Testis (tissue), 3 donors: ENCODE data around the gene FOXD2. TPM values are rescaled to one million over a fixed set of nuclear protein-coding genes. Genes with fewer than 3 reads are reported as not detected.

Experiments used
- DNase-seq: peaks from one replicate; pipeline ENCODE4 v3.0.0-alpha.2; 2019
- H3K27ac ChIP-seq, 2 donors: fragments of 200-600 bp; sonication (generic); one replicate each; pipeline ENCODE4 v1.5.1; 2019
- H3K27me3 ChIP-seq: fragments of 200-600 bp; sonication (generic); one replicate; pipeline ENCODE4 v1.5.1; 2019
- H3K36me3 ChIP-seq: fragments of 200-600 bp; sonication (generic); one replicate; pipeline ENCODE4 v1.5.1; 2017; ENCODE audit warnings: low read depth; ENCODE audit errors: missing control alignments
- H3K4me1 ChIP-seq: fragments of 200-600 bp; sonication (generic); one replicate; pipeline ENCODE4 v1.5.1; 2019
- H3K4me3 ChIP-seq, 2 donors: fragments of 200-600 bp; sonication (generic); one replicate each; pipeline ENCODE4 v1.5.1; 2017 to 2019
- H3K9me3 ChIP-seq: fragments of 200-600 bp; sonication (generic); one replicate; pipeline ENCODE4 v1.5.1; 2017
- POLR2A ChIP-seq: fragments of 450-650 bp; IDR thresholded peaks from one replicate; pipeline ENCODE4 v1.6.1; 2017; ENCODE audit warnings: antibody characterized with exemption, mild to moderate bottlenecking, moderate library complexity
- WGBS, 2 donors: methylation state at CpG; one replicate each; pipeline ENCODE4 v1.1.5; 2018; 5-methylcytosine and 5-hydroxymethylcytosine counted together
- intact Hi-C: fragments of 100-400 bp; cut with DNase I; formaldehyde crosslinking; loops from one replicate; pipeline ENCODE4 v1.15.1; 2023; ENCODE audit warnings: low total_unique reads
- polyA plus RNA-seq: library from polyadenylated mRNA; stranded (reverse); fragments of 350-450 nt; fragmentation: Illumina TruSeq; extraction: RNeasy Lipid Tissue Mini Kit (QIAGEN cat#74804); gene quantifications from one replicate; pipeline ENCODE4 v1.2.3, GENCODE V29; 2014; ENCODE audit warnings: low read depth, low replicate concordance; ENCODE audit not compliant: insufficient read depth
- total RNA-seq, 2 donors: library from RNA; depleted of rRNA; stranded (reverse); fragments of >200 nt; gene quantifications; one replicate each; pipeline ENCODE4 v1.2.3, GENCODE V29; 2016
- TF ChIP-seq, protein P1 (sequence below), 3 experiments: fragments of 450-650 bp in 2 of 3; fragments of 200-600 bp in 1 of 3; sonication (generic) in 1 of 3; IDR thresholded peaks; one replicate each; pipeline ENCODE4 v1.5.1; 2016 to 2019; ENCODE audit warnings: antibody characterized with exemption in 3 of 3, mild to moderate bottlenecking in 2 of 3, moderate library complexity in 1 of 3

FOXD2 gene
- total and polyA plus RNA-seq, 3 donors from 2014 or later, result 0.26 to 1.3 (median 0.99) TPM

DNA sequence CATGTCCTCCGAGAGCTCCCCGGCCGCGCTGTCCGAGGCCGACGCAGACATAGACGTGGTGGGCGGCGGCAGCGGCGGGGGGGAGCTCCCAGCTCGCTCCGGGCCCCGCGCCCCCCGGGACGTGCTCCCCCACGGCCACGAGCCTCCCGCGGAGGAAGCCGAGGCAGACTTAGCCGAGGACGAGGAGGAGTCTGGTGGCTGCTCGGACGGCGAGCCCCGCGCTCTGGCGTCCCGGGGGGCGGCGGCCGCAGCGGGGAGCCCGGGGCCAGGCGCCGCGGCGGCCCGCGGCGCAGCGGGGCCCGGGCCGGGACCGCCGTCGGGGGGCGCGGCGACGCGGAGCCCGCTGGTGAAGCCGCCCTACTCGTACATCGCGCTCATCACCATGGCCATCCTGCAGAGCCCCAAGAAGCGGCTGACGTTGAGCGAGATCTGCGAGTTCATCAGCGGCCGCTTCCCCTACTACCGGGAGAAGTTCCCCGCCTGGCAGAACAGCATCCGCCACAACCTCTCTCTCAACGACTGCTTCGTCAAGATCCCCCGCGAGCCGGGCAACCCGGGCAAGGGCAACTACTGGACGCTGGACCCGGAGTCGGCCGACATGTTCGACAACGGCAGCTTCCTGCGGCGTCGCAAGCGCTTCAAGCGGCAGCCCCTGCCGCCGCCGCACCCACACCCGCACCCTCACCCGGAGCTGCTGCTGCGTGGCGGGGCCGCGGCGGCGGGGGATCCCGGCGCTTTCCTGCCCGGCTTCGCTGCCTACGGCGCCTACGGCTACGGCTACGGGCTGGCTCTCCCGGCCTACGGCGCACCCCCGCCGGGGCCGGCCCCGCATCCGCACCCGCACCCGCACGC, 547 bp downstream of the FOXD2 start:
- Histone ChIP-seq H3K4me1 (peaks cover 14% of the 10 kb centered on the region), H3K4me3 (peak overlapping the region; percentile 65), H3K9me3 (no peaks in the 10 kb centered on the region), H3K36me3 (no peaks in the 10 kb centered on the region), H3K27ac (peak overlapping the region in 1 of 2 donors; percentile 82), H3K27me3 (no peaks in the 10 kb centered on the region)
- 0 to 2% methylated on average over 4 to 49 of the region's 117 CpGs for WGBS, 2 donors
- intact Hi-C loops, result loop anchor here (5.0 kb wide), 1 partner anchor 269 kb away; no protein-coding TSS in a partner anchor
- DNase-seq, result no peak
- TF ChIP-seq, protein P1, sequence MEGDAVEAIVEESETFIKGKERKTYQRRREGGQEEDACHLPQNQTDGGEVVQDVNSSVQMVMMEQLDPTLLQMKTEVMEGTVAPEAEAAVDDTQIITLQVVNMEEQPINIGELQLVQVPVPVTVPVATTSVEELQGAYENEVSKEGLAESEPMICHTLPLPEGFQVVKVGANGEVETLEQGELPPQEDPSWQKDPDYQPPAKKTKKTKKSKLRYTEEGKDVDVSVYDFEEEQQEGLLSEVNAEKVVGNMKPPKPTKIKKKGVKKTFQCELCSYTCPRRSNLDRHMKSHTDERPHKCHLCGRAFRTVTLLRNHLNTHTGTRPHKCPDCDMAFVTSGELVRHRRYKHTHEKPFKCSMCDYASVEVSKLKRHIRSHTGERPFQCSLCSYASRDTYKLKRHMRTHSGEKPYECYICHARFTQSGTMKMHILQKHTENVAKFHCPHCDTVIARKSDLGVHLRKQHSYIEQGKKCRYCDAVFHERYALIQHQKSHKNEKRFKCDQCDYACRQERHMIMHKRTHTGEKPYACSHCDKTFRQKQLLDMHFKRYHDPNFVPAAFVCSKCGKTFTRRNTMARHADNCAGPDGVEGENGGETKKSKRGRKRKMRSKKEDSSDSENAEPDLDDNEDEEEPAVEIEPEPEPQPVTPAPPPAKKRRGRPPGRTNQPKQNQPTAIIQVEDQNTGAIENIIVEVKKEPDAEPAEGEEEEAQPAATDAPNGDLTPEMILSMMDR (IDR thresholded peaks at IDR 0.05), result no peak
- no peak for TF ChIP-seq POLR2A

DNA sequence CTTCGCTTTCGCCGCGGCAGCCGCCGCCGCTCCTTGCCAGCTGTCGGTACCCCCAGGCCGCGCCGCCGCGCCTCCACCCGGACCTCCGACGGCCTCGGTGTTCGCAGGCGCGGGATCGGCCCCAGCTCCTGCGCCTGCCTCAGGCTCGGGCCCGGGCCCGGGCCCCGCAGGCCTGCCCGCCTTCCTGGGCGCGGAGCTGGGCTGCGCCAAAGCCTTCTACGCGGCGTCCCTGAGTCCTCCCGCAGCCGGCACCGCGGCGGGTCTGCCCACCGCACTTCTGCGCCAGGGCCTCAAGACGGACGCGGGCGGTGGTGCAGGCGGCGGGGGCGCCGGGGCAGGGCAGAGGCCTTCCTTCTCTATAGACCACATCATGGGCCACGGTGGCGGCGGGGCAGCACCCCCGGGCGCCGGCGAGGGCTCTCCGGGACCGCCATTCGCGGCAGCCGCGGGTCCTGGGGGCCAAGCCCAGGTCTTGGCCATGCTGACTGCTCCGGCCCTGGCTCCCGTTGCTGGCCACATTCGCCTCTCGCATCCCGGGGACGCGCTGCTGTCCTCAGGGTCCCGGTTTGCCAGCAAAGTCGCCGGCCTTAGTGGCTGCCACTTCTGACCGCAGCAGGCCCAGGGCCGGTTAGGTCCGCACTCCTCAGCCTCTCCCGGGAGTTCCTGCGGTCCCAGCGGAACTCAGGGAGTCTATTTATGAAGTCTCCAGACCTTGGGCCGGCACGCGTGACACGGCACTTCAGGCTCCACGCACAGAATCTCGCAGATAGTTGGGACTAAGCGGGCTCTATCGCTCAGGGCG, 1.4 kb downstream of the FOXD2 start:
- TF ChIP-seq, protein P1 (IDR thresholded peaks at IDR 0.05), result no peak
- TF ChIP-seq POLR2A, result no peak
- Histone ChIP-seq H3K4me3 (peak overlapping the region; percentile 34 to 65), H3K27me3 (peaks cover 3% of the 10 kb centered on the region), H3K27ac (no peak overlapping the region), H3K36me3 (no peaks in the 10 kb centered on the region), H3K9me3 (no peaks in the 10 kb centered on the region), H3K4me1 (peaks cover 6% of the 10 kb centered on the region)
- DNase-seq, result no peak
- intact Hi-C loops, result loop anchor here (5.0 kb wide), 1 partner anchor 268 kb away; no protein-coding TSS in a partner anchor
- WGBS, 2 donors, result 20 to 26% methylated on average over 37 to 72 of the region's 86 CpGs

DNA sequence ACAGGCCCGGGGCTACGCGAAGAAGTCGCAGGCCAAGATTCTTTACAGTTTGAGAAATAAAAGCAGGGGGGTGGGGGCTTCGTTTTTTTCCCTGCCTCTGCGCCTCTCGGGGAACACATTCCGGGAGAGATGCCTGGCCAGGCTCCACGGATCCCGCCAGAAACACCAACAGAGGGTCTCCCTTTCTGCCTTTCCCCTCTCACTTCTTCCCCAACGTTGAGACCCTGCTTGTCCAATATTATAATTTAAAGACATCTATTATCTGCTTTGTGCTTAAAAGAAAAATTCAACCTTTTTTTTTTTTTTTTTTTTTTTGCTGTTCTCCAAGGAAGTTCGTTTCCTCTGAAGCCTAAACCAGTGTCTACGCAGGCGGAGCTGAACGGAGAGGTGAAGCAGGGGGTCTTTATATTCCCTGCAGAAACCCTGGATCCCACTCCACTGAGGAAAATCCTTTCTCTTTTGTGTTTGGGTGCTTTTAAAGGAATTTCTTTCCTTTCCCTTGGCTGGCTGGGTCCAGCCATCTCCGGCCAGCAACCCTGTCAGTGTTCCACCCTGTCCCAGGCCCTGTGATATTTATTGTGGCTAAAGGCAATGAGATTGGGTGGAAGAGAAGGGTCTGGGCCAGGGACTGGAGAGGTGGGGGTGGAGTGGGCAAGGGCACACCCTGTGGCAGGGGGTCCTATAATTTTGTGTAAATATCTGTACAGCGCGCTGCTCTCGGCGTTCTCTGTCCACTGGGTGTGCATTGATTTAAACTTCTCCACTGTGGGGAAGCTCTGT, 2.2 kb downstream of the FOXD2 start:
- TF ChIP-seq POLR2A, result no peak
- TF ChIP-seq, protein P1 (IDR thresholded peaks at IDR 0.05), result no peak
- Histone ChIP-seq H3K36me3 (no peaks in the 10 kb centered on the region), H3K27ac (no peak overlapping the region), H3K9me3 (no peaks in the 10 kb centered on the region), H3K4me3 (peak overlapping the region in 1 of 2 donors; percentile 34), H3K27me3 (peaks cover 3% of the 10 kb centered on the region), H3K4me1 (peaks cover 5% of the 10 kb centered on the region)
- 57% methylated on average over 20 of the region's 20 CpGs for WGBS, 2 donors
- intact Hi-C loops, result loop anchor here (5.0 kb wide), 1 partner anchor 267 kb away; no protein-coding TSS in a partner anchor
- no peak for DNase-seq

DNA sequence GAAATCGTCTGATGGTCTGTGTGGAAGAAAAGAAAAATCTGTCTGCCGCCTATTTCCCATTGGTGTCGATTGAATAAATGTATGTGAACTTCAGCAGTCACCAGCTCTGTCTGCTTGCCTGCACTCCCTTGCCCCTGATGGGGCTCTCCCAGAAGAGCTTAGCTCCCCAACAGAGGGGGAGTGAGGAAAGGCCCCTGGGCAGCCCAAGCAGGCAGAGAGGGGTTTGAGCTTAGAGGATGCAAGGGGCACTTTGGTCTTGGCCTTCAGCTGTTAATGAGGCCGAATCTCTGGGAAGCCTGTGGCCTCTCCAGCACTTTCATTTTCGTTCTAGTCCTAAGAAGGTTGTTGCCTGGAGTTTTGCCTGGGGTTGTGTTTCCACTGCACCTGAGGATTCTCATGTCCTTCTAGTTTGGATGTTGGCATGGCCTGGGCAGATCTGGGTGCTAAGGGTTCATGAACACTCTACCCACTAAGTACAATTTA, 2.8 kb downstream of the FOXD2 start:
- no peak overlapping the region for H3K4me3 ChIP-seq
- TF ChIP-seq, protein P1 (IDR thresholded peaks at IDR 0.05), result no peak
- TF ChIP-seq POLR2A, result no peak

More for the DNA sequence above, 2.8 kb downstream of the FOXD2 start:
- intact Hi-C loops, result no loop called here
- no peak for DNase-seq
- Histone ChIP-seq H3K9me3 (no peaks in the 10 kb centered on the region), H3K27me3 (peaks cover 3% of the 10 kb centered on the region), H3K36me3 (no peaks in the 10 kb centered on the region), H3K4me1 (peaks cover 6% of the 10 kb centered on the region), H3K27ac (no peak overlapping the region)
- 52 to 59% methylated on average over 5 of the region's 5 CpGs for WGBS, 2 donors
